Measurements from ENCODE around the gene KIAA1958. TPM values are rescaled to one million over a fixed set of nuclear protein-coding genes. Genes with fewer than 3 reads are reported as not detected.

Gene KIAA1958
- total RNA-seq, 4 donors from 2014 or later, result 5.7 to 11.1 (median 6.8) TPM

DNA sequence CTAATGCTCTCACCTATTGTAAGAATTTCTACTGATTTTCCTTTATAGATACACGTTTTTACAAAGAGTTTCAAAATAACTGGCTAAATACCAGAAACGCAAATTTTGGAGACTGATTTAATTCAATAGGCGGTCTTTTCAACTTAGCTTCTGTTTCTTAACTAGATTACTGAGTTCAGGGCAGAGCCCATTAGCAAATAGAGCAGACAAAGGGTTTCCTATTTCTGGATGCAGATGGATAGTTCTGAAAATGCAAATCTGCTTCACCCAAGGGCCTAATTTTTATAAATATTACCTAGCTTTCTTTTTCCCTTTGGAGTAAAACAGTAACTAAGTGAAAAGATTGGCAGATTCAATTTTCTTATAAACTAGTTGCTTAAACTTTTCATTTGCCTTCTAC is 13.6 kb upstream of the KIAA1958 start:
- no peak for DNase-seq (ENCODE audit: low spot score in 2 of 2)
- intact Hi-C loops (cut with DNase I; ENCODE audit: low total_unique reads), result no loop called here
- H3K4me3 ChIP-seq (ENCODE audit: low read depth, poor library complexity, severe bottlenecking), result no peak overlapping the region
- TF ChIP-seq, protein P1, sequence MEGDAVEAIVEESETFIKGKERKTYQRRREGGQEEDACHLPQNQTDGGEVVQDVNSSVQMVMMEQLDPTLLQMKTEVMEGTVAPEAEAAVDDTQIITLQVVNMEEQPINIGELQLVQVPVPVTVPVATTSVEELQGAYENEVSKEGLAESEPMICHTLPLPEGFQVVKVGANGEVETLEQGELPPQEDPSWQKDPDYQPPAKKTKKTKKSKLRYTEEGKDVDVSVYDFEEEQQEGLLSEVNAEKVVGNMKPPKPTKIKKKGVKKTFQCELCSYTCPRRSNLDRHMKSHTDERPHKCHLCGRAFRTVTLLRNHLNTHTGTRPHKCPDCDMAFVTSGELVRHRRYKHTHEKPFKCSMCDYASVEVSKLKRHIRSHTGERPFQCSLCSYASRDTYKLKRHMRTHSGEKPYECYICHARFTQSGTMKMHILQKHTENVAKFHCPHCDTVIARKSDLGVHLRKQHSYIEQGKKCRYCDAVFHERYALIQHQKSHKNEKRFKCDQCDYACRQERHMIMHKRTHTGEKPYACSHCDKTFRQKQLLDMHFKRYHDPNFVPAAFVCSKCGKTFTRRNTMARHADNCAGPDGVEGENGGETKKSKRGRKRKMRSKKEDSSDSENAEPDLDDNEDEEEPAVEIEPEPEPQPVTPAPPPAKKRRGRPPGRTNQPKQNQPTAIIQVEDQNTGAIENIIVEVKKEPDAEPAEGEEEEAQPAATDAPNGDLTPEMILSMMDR (IDR thresholded peaks at IDR 0.05), result no peak
- TF ChIP-seq POLR2A (IDR thresholded peaks at IDR 0.05), result no peak
- WGBS, 2 donors, result 84 to 88% methylated on average over 3 of the region's 3 CpGs

DNA sequence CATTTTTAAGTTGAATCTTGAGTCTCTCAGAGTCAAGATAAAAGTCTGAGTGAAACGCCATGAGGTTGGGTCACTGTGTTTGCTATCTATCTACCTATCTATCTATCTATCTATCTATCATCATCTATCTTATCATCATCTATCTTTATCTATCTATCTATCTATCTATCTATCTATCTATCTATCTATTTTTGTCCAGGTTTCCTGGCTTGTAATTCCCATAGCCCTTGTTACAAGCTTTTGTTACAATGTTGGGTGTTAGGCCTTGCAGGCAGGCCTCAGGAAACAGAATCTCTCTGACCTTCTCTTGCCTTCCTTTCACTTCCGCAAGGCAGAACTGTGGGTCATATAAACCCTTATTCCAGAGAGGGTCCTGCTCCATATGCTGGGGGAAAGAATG is 12.6 kb upstream of the KIAA1958 start:
- no peak for DNase-seq (ENCODE audit: low spot score in 2 of 2)

DNA sequence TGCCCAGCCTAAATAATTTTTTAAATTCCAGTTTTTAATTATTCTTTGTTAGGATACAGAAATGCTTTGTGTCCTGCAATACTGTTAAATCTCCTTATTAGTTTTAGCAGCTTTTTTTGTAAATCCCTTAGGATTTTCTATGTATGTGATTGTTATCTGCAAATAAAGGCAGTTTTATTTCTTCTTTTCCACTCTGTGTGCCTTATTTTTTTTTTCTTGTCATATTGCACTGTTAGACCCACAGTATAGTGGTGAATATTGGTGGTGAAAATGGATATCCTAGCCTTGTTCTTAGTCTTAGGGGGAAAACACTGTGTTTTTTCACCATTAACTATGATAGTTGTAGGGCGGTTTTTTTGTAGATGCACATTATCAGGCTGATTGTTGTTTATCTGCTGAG is 11.3 kb upstream of the KIAA1958 start:
- TF ChIP-seq POLR2A (IDR thresholded peaks at IDR 0.05), result no peak
- TF ChIP-seq, protein P1 (IDR thresholded peaks at IDR 0.05), result no peak

More for the DNA sequence above, 12.6 kb upstream of the KIAA1958 start:
- intact Hi-C loops (cut with DNase I; ENCODE audit: low total_unique reads), result no loop called here
- 94% methylated on average over 2 of the region's 2 CpGs for WGBS, 2 donors
- no peak overlapping the region for H3K4me3 ChIP-seq (ENCODE audit: low read depth, poor library complexity, severe bottlenecking)
- no peak for TF ChIP-seq POLR2A (IDR thresholded peaks at IDR 0.05)
- TF ChIP-seq, protein P1 (IDR thresholded peaks at IDR 0.05), result no peak

DNA sequence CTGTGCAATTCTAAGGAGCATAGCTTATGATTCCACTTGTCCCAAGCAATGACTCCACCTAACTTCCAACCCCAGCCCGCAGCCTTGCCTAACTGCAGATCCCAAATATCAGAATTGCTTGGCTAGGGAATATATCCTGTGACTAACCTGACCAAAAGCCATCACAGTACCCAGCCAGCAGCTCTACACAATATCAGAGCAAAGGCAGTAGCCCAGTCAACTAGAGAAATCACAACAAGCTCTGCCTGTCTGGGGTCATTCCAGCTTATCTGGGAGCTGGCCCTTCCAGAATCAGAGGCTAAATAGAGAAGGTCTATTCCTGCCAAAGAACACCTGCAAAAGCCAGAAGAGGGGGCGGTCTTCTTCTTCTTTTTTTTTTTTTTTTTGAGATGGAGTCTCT is 9.3 kb upstream of the KIAA1958 start:
- WGBS, 2 donors, result 100% methylated on average over 2 of the region's 2 CpGs
- no peak overlapping the region for H3K4me3 ChIP-seq (ENCODE audit: low read depth, poor library complexity, severe bottlenecking)
- no peak for DNase-seq (ENCODE audit: low spot score in 2 of 2)

More for the DNA sequence above, 11.3 kb upstream of the KIAA1958 start:
- WGBS, 2 donors, result 96 to 100% methylated on average over 1 of the region's 1 CpG
- intact Hi-C loops (cut with DNase I; ENCODE audit: low total_unique reads), result no loop called here
- no peak overlapping the region for H3K4me3 ChIP-seq (ENCODE audit: low read depth, poor library complexity, severe bottlenecking)
- no peak for DNase-seq (ENCODE audit: low spot score in 2 of 2)

DNA sequence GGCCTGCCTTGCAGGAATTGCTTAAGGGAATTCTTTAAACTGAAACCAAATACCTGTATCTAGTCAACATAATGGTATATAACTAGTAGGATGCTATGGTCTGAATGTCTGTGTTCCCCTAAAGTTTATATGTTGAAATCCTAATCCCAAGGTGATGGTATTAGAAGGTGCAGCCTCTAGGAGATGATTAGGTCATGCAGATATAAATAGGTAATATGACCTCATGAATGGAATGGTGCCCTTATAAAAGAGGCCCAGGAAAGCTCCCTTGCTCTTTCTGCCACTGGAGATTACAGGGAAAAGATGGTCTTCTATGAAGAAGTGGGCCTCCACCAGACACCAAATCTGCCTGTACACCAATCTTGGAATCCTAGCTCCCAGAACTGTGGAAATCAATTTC is 7.4 kb upstream of the KIAA1958 start:
- no peak for DNase-seq (ENCODE audit: low spot score in 2 of 2)
- TF ChIP-seq, protein P1 (IDR thresholded peaks at IDR 0.05), result no peak
- no peak for TF ChIP-seq POLR2A (IDR thresholded peaks at IDR 0.05)
- H3K4me3 ChIP-seq (ENCODE audit: low read depth, poor library complexity, severe bottlenecking), result no peak overlapping the region
- intact Hi-C loops (cut with DNase I; ENCODE audit: low total_unique reads), result no loop called here

More for the DNA sequence above, 9.3 kb upstream of the KIAA1958 start:
- no peak for TF ChIP-seq POLR2A (IDR thresholded peaks at IDR 0.05)
- TF ChIP-seq, protein P1 (IDR thresholded peaks at IDR 0.05), result no peak
- intact Hi-C loops (cut with DNase I; ENCODE audit: low total_unique reads), result no loop called here

DNA sequence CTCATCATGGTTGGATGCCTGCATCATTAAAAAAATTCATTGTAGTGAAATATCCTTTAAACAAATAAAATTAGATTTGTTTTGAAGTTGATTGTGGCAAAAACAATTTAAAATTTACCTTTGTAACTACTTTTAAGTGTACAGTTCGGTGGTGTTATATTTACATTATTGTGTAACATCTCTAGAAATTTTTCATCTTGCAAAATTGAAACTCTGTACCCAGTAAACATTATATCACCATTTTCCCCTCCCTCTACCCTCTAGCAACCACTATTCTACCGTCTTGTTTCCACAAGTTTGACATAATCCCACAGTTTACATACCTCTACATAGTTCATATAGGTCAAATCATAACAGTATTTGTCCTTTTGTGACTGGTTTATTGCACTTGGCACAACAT is 2.0 kb upstream of the KIAA1958 start:
- 88 to 95% methylated on average over 2 of the region's 2 CpGs for WGBS, 2 donors
- intact Hi-C loops (cut with DNase I; ENCODE audit: low total_unique reads), result no loop called here
- DNase-seq (ENCODE audit: low spot score in 2 of 2), result no peak

More for the DNA sequence above, 2.0 kb upstream of the KIAA1958 start:
- TF ChIP-seq, protein P1 (IDR thresholded peaks at IDR 0.05), result no peak
- no peak for TF ChIP-seq POLR2A (IDR thresholded peaks at IDR 0.05)
- H3K4me3 ChIP-seq (ENCODE audit: low read depth, poor library complexity, severe bottlenecking), result no peak overlapping the region

Measured in lower leg skin (tissue), 4 donors.